Measurements from ENCODE around the gene P3H2. TPM values are rescaled to one million over a fixed set of nuclear protein-coding genes. Genes with fewer than 3 reads are reported as not detected.

Gene P3H2
- total RNA-seq, 1 experiment from 2014 or later, result 82.2 TPM

- H3K36me3 ChIP-seq (ENCODE audit: control insufficient read depth, insufficient read depth, low read length), result no peaks in the 10 kb centered on the region
Observed at GRCh38 chr3:190099099-190099498, 21.6 kb downstream of the P3H2 start.

GRCh38 chr3:190097617-190098016 lies 23.1 kb downstream of the P3H2 start:
- TF ChIP-seq REST (IDR thresholded peaks at IDR 0.05; ENCODE audit: insufficient read depth in 1 of 2, low read depth in 2 of 2, low read length in 1 of 2) (no peak), SIN3A (IDR thresholded peaks at IDR 0.05; ENCODE audit: borderline replicate concordance, insufficient read depth, low read depth, low read length) (no peak), CTCF (IDR thresholded peaks at IDR 0.05) (no peak), TCF7L2 (IDR thresholded peaks at IDR 0.05; ENCODE audit: low read depth, low read length) (no peak; the same call in 1 of the 2 replicates), POLR2AphosphoS5 (IDR thresholded peaks at IDR 0.05; ENCODE audit: low read depth, low read length) (no peak)
- no peaks in the 10 kb centered on the region for H3K36me3 ChIP-seq (ENCODE audit: control insufficient read depth, insufficient read depth, low read length)
- no peak for ATAC-seq
- H3K27me3 ChIP-seq (ENCODE audit: control insufficient read depth, insufficient read depth, low read length), result no peaks in the 10 kb centered on the region
- no TSS peak for BruUV-seq (replicated peaks)
- CTCF ChIA-PET, result no interaction called here
- no peaks in the 10 kb centered on the region for H3K9me3 ChIP-seq (ENCODE audit: control insufficient read depth, insufficient read depth, low read depth, low read length)
- intact Hi-C loops (cut with micrococcal nuclease; ENCODE audit: unreplicated experiment) (no loop called here), in situ Hi-C loops (cut with HindIII; ENCODE audit: low pct_unique_long_range_greater_than_20kb, low sequenced_read_pairs) (loop anchor here (25.0 kb wide), 1 partner anchor 135 kb away; no protein-coding TSS in a partner anchor)
- 0 out of 2 replicates have a peak overlapping the region, but pooled peaks have one; percentile 5 for H3K27ac ChIP-seq (ENCODE audit: low read length)
- POLR2A ChIA-PET, result no interaction called here
- peaks cover 55% of the 10 kb centered on the region for H3K4me1 ChIP-seq (ENCODE audit: control insufficient read depth, insufficient read depth, low read length)
- H3K4me3 ChIP-seq (ENCODE audit: low read depth in 2 of 2, low read length in 2 of 2), result no peak overlapping the region
- DNase-seq (ENCODE audit: low read depth, low spot score), result no peak

More at GRCh38 chr3:190099099-190099498, 21.6 kb downstream of the P3H2 start:
- no TSS peak for BruUV-seq (replicated peaks)
- DNase-seq (ENCODE audit: low read depth, low spot score) (no peak), ATAC-seq (no peak)
- H3K4me3 ChIP-seq (ENCODE audit: low read depth in 2 of 2, low read length in 2 of 2), result no peak overlapping the region
- in situ Hi-C loops (cut with HindIII; ENCODE audit: low pct_unique_long_range_greater_than_20kb, low sequenced_read_pairs), result loop anchor here (25.0 kb wide), 1 partner anchor 137 kb away; no protein-coding TSS in a partner anchor
- no peaks in the 10 kb centered on the region for H3K9me3 ChIP-seq (ENCODE audit: control insufficient read depth, insufficient read depth, low read depth, low read length)
- ChIA-PET CTCF (no interaction called here), POLR2A (interaction anchor here (0.7 kb wide), 1 partner anchor 98 kb away, joined by 4 read pairs; no protein-coding TSS in a partner anchor)
- no peak for TF ChIP-seq TCF7L2 (IDR thresholded peaks at IDR 0.05; ENCODE audit: low read depth, low read length)
- no peak for TF ChIP-seq POLR2AphosphoS5 (IDR thresholded peaks at IDR 0.05; ENCODE audit: low read depth, low read length)
- no peak for TF ChIP-seq SIN3A (IDR thresholded peaks at IDR 0.05; ENCODE audit: borderline replicate concordance, insufficient read depth, low read depth, low read length)
- no peak for TF ChIP-seq CTCF (IDR thresholded peaks at IDR 0.05)
- TF ChIP-seq REST (IDR thresholded peaks at IDR 0.05; ENCODE audit: insufficient read depth in 1 of 2, low read depth in 2 of 2, low read length in 1 of 2), result no peak
- intact Hi-C loops (cut with micrococcal nuclease; ENCODE audit: unreplicated experiment), result no loop called here
- peaks cover 58% of the 10 kb centered on the region for H3K4me1 ChIP-seq (ENCODE audit: control insufficient read depth, insufficient read depth, low read length)
- H3K27ac ChIP-seq (ENCODE audit: low read length), result peak overlapping the region; percentile 25; the same call in 1 of the 2 replicates
- no peaks in the 10 kb centered on the region for H3K27me3 ChIP-seq (ENCODE audit: control insufficient read depth, insufficient read depth, low read length)

All from Panc1 (cell line).